Colonic mucosa (tissue), 4 donors: ENCODE measurements around the gene BTBD7. TPM values are rescaled to one million over a fixed set of nuclear protein-coding genes. Genes with fewer than 3 reads are reported as not detected.

ENCODE experiments used
- DNase-seq: peaks from one replicate; pipeline ENCODE4 v3.0.0-alpha.2; 2020
- H3K27ac ChIP-seq: fragments of 200-600 bp; one replicate; pipeline ENCODE4 v1.8.0; 2021
- H3K27me3 ChIP-seq: fragments of 200-600 bp; one replicate; pipeline ENCODE4 v1.8.0; 2021
- H3K36me3 ChIP-seq: fragments of 200-600 bp; one replicate; pipeline ENCODE4 v1.8.0; 2021
- H3K4me1 ChIP-seq: fragments of 200-600 bp; one replicate; pipeline ENCODE4 v1.8.0; 2021; ENCODE audit warnings: mild to moderate bottlenecking
- H3K4me3 ChIP-seq: fragments of 200-600 bp; one replicate; pipeline ENCODE4 v1.8.0; 2021
- H3K9ac ChIP-seq, 2 donors: one replicate each; pipeline ENCODE4 v1.7.0; 2013; ENCODE audit warnings: control low read depth in 2 of 2, low read depth in 2 of 2, low read length in 2 of 2
- H3K9me3 ChIP-seq: fragments of 200-600 bp; one replicate; pipeline ENCODE4 v1.8.0; 2021
- intact Hi-C: fragments of 100-400 bp; cut with DNase I; formaldehyde crosslinking; loops from one replicate; pipeline ENCODE4 v1.14.1; 2022
- total RNA-seq, 2 donors: library from RNA; stranded (reverse); fragmentation: NEBNext Ultra II Directional in 1 of 2; extraction: Animal tissue kit (Norgen Biotek cat#: 25700) in 1 of 2; gene quantifications; one replicate each; pipeline ENCODE4 v1.2.1, GENCODE V29; 2021
- TF ChIP-seq, protein P1 (sequence below): fragments of 200-600 bp; IDR thresholded peaks from one replicate; pipeline ENCODE4 v1.8.0; 2022; ENCODE audit warnings: antibody characterized with exemption, mild to moderate bottlenecking
- donor health status: healthy.
- donor health status: DM: no; HTN: no; CAD: no.
- donor health status: DM: no; HTN: no; CAD: no.

Gene BTBD7
- total RNA-seq, 2 donors from 2014 or later: 31.8 to 35.5 TPM

GRCh38 chr14:93328546-93328945 lies 4.3 kb downstream of the BTBD7 start:
- Histone ChIP-seq H3K27me3 (no peaks in the 10 kb centered on the region), H3K9me3 (no peaks in the 10 kb centered on the region), H3K36me3 (no peaks in the 10 kb centered on the region), H3K4me3 (no peak overlapping the region), H3K9ac (no peak overlapping the region), H3K4me1 (peaks cover 6% of the 10 kb centered on the region), H3K27ac (no peak overlapping the region)
- DNase-seq: no peak
- intact Hi-C loops: no loop called here
- TF ChIP-seq, protein P1, sequence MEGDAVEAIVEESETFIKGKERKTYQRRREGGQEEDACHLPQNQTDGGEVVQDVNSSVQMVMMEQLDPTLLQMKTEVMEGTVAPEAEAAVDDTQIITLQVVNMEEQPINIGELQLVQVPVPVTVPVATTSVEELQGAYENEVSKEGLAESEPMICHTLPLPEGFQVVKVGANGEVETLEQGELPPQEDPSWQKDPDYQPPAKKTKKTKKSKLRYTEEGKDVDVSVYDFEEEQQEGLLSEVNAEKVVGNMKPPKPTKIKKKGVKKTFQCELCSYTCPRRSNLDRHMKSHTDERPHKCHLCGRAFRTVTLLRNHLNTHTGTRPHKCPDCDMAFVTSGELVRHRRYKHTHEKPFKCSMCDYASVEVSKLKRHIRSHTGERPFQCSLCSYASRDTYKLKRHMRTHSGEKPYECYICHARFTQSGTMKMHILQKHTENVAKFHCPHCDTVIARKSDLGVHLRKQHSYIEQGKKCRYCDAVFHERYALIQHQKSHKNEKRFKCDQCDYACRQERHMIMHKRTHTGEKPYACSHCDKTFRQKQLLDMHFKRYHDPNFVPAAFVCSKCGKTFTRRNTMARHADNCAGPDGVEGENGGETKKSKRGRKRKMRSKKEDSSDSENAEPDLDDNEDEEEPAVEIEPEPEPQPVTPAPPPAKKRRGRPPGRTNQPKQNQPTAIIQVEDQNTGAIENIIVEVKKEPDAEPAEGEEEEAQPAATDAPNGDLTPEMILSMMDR: no peak

- no peaks in the 10 kb centered on the region for H3K27me3 ChIP-seq
- DNase-seq: no peak
- peaks cover 6% of the 10 kb centered on the region for H3K4me1 ChIP-seq
- no peak overlapping the region for H3K4me3 ChIP-seq
- H3K9me3 ChIP-seq: no peaks in the 10 kb centered on the region
- H3K36me3 ChIP-seq: no peaks in the 10 kb centered on the region
- H3K27ac ChIP-seq: no peak overlapping the region
- TF ChIP-seq, protein P1: no peak
- intact Hi-C loops: no loop called here
- no peak overlapping the region for H3K9ac ChIP-seq
These were observed 6.6 kb downstream of the BTBD7 start for GRCh38 chr14:93326196-93326595.

GRCh38 chr14:93323600-93324174 lies 9.1 kb downstream of the BTBD7 start:
- Histone ChIP-seq H3K27ac (no peak overlapping the region), H3K4me1 (no peaks in the 10 kb centered on the region)
- no peak for DNase-seq

GRCh38 chr14:93322929-93323599 lies 9.8 kb downstream of the BTBD7 start:
- no peak for DNase-seq
- Histone ChIP-seq H3K9me3 (no peaks in the 10 kb centered on the region), H3K9ac (no peak overlapping the region), H3K27ac (no peak overlapping the region), H3K27me3 (no peaks in the 10 kb centered on the region), H3K4me1 (no peaks in the 10 kb centered on the region), H3K4me3 (no peak overlapping the region), H3K36me3 (no peaks in the 10 kb centered on the region)
- TF ChIP-seq, protein P1: no peak
- intact Hi-C loops: no loop called here

More at GRCh38 chr14:93323600-93324174, 9.1 kb downstream of the BTBD7 start:
- H3K4me3 ChIP-seq: no peak overlapping the region
- H3K27me3 ChIP-seq: no peaks in the 10 kb centered on the region
- intact Hi-C loops: no loop called here
- no peaks in the 10 kb centered on the region for H3K9me3 ChIP-seq
- H3K9ac ChIP-seq: no peak overlapping the region
- TF ChIP-seq, protein P1: no peak
- H3K36me3 ChIP-seq: no peaks in the 10 kb centered on the region

DNA sequence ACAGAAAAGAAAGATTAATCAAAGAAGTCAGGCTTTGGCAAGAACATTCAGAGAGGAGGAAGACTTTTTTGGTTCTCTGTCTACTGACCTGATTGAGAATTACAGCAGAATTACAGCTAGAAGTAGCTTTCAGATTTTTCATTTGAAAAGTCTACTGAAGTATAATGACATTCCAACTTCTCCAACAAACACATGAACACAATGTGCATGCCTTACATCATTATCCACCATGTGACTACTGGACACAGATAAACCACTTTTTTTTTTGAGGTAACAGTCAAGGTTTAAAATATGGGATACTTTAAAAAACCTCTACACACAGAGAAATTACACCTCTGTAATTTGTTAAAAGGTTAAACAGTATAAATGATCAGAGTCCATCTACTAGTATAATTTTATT lies 12.3 kb downstream of the BTBD7 start:
- H3K4me1 ChIP-seq: peaks cover 3% of the 10 kb centered on the region
- intact Hi-C loops: no loop called here

More for the DNA sequence above, 12.3 kb downstream of the BTBD7 start:
- Histone ChIP-seq H3K9ac (no peak overlapping the region), H3K4me3 (no peak overlapping the region), H3K9me3 (no peaks in the 10 kb centered on the region), H3K36me3 (no peaks in the 10 kb centered on the region), H3K27me3 (no peaks in the 10 kb centered on the region), H3K27ac (no peak overlapping the region)
- TF ChIP-seq, protein P1: no peak
- no peak for DNase-seq
